ENCODE measurements around the gene COLQ. TPM values are rescaled to one million over a fixed set of nuclear protein-coding genes. Genes with fewer than 3 reads are reported as not detected.

The COLQ gene
- total RNA-seq, 1 experiment from 2014 or later: 1.5 TPM

DNA sequence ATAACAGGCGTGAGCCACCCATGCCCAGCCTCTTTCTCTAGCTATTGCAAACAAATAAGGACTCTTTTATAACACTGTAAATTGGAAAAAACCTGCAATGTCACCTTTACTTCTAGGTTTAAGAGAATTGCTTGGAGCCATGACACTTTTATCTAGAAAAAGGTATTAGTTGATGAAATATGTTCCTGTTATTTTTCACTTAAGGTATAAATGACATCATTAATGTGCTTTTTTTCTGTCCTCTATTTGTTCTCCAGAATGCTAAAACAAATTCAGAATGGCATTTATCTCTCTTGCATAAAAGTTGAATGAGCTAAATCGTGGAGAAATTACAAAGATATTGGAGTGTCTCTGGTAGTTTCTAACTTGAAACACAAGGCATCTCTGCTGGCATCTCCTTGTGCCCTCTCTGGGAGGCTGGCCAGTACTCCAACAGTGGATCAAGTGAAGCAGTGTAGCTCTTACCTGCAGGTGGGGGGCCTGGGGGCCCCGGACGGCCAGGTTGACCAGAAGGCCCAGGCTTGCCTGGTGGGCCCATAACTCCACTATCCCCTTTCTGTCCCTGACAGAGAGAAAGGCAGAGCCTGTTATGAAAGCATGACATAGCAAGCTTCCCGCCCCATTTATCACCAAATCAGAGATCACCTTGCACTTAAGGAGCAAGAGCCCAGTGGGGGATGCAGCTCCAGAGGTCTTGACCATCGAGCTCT is 55.5 kb downstream of the COLQ start:
- Histone ChIP-seq H3K79me2 (ENCODE audit: low read length) (no peaks in the 10 kb centered on the region), H3K9ac (ENCODE audit: low read length) (no peak overlapping the region), H3K9me2 (replicated peaks; ENCODE audit: low read length) (peaks cover 3% of the 10 kb centered on the region; the same call in 1 of the 2 replicates), H3K27me3 (ENCODE audit: low read length) (no peaks in the 10 kb centered on the region), H3K4me2 (ENCODE audit: low read length) (no peak overlapping the region), H3K9me3 (ENCODE audit: low read length) (no peaks in the 10 kb centered on the region), H3K27ac (ENCODE audit: low read length) (no peak overlapping the region), H3K36me3 (ENCODE audit: low read depth, low read length) (no peaks in the 10 kb centered on the region), H3F3A (ENCODE audit: low read length, unreplicated experiment) (no peaks in the 10 kb centered on the region), H2AFZ (ENCODE audit: low read length) (no peak overlapping the region), H3K4me3 (ENCODE audit: low read length) (no peak overlapping the region), H4K20me1 (ENCODE audit: low read length) (no peaks in the 10 kb centered on the region), H3K4me1 (ENCODE audit: insufficient read depth, low read length) (no peaks in the 10 kb centered on the region)
- ChIA-PET CTCF (no interaction called here), POLR2A (ENCODE audit: unreplicated experiment) (no interaction called here)
- no peak for ATAC-seq
- no TSS peak for BruUV-seq (replicated peaks)
- intact Hi-C loops (cut with micrococcal nuclease): no loop called here
- TF ChIP-seq, protein P1, sequence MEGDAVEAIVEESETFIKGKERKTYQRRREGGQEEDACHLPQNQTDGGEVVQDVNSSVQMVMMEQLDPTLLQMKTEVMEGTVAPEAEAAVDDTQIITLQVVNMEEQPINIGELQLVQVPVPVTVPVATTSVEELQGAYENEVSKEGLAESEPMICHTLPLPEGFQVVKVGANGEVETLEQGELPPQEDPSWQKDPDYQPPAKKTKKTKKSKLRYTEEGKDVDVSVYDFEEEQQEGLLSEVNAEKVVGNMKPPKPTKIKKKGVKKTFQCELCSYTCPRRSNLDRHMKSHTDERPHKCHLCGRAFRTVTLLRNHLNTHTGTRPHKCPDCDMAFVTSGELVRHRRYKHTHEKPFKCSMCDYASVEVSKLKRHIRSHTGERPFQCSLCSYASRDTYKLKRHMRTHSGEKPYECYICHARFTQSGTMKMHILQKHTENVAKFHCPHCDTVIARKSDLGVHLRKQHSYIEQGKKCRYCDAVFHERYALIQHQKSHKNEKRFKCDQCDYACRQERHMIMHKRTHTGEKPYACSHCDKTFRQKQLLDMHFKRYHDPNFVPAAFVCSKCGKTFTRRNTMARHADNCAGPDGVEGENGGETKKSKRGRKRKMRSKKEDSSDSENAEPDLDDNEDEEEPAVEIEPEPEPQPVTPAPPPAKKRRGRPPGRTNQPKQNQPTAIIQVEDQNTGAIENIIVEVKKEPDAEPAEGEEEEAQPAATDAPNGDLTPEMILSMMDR (conservative IDR thresholded peaks at IDR 0.05; ENCODE audit: low read depth, low read length): no peak
- no peak for TF ChIP-seq EZH2 (IDR thresholded peaks at IDR 0.05; ENCODE audit: low read length, unreplicated experiment)
- TF ChIP-seq EZH2phosphoT487 (IDR thresholded peaks at IDR 0.05; ENCODE audit: borderline replicate concordance, low read length): no peak
- DNase-seq: no peak

DNA sequence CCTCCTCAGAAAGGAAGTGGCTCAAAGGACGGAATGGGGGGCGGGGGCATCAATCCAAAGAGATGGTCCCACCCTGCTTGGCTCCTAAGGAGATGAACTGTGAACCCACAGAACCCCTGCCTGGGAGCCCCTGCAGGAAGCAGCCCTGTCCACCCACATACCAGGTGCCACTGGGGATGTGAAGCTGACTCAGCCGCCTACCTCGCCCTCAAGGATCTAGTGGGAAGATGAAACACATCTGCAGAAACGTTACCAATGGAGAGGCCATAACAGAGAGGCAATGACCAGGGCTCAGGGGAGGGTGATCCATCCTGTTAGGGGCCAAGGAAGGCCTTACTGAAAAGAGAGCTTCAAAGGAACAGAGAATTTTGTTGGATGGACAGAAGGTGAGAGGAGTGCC is 59.1 kb downstream of the COLQ start:
- H2AFZ ChIP-seq (ENCODE audit: low read length): no peak overlapping the region
- H3K4me2 ChIP-seq (ENCODE audit: low read length): no peak overlapping the region
- intact Hi-C loops (cut with micrococcal nuclease): no loop called here
- H3K9me2 ChIP-seq (replicated peaks; ENCODE audit: low read length): peaks cover 3% of the 10 kb centered on the region; the same call in 1 of the 2 replicates
- BruUV-seq (replicated peaks): no TSS peak
- TF ChIP-seq EZH2phosphoT487 (IDR thresholded peaks at IDR 0.05; ENCODE audit: borderline replicate concordance, low read length): no peak
- no peaks in the 10 kb centered on the region for H3K79me2 ChIP-seq (ENCODE audit: low read length)
- no peaks in the 10 kb centered on the region for H3K36me3 ChIP-seq (ENCODE audit: low read depth, low read length)
- no peak overlapping the region for H3K4me3 ChIP-seq (ENCODE audit: low read length)
- H3F3A ChIP-seq (ENCODE audit: low read length, unreplicated experiment): no peaks in the 10 kb centered on the region
- no peak overlapping the region for H3K9ac ChIP-seq (ENCODE audit: low read length)
- H3K27me3 ChIP-seq (ENCODE audit: low read length): no peaks in the 10 kb centered on the region
- ChIA-PET CTCF (no interaction called here), POLR2A (ENCODE audit: unreplicated experiment) (no interaction called here)
- DNase-seq (no peak), ATAC-seq (no peak)
- no peaks in the 10 kb centered on the region for H3K4me1 ChIP-seq (ENCODE audit: insufficient read depth, low read length)
- no peak overlapping the region for H3K27ac ChIP-seq (ENCODE audit: low read length)
- no peaks in the 10 kb centered on the region for H4K20me1 ChIP-seq (ENCODE audit: low read length)
- H3K9me3 ChIP-seq (ENCODE audit: low read length): no peaks in the 10 kb centered on the region

- POLR2A ChIA-PET (ENCODE audit: unreplicated experiment): no interaction called here
- ATAC-seq: no peak
- BruUV-seq (replicated peaks): no TSS peak
Measured at GRCh38 chr3:15460891-15461531, 60.5 kb downstream of the COLQ start.

More at GRCh38 chr3:15460891-15461531, 60.5 kb downstream of the COLQ start:
- Histone ChIP-seq H3K4me3 (ENCODE audit: low read length) (no peak overlapping the region), H3K4me1 (ENCODE audit: insufficient read depth, low read length) (no peaks in the 10 kb centered on the region), H3K27me3 (ENCODE audit: low read length) (no peaks in the 10 kb centered on the region), H3K9ac (ENCODE audit: low read length) (no peak overlapping the region), H3K9me2 (replicated peaks; ENCODE audit: low read length) (no peaks in the 10 kb centered on the region), H3K4me2 (ENCODE audit: low read length) (no peak overlapping the region), H4K20me1 (ENCODE audit: low read length) (no peaks in the 10 kb centered on the region), H3K9me3 (ENCODE audit: low read length) (no peaks in the 10 kb centered on the region), H3K79me2 (ENCODE audit: low read length) (no peaks in the 10 kb centered on the region), H2AFZ (ENCODE audit: low read length) (no peak overlapping the region), H3F3A (ENCODE audit: low read length, unreplicated experiment) (no peaks in the 10 kb centered on the region), H3K27ac (ENCODE audit: low read length) (no peak overlapping the region), H3K36me3 (ENCODE audit: low read depth, low read length) (no peaks in the 10 kb centered on the region)
- CTCF ChIA-PET: interaction anchor here (0.5 kb wide), 1 partner anchor 11 kb away, joined by 3 read pairs; no protein-coding TSS in a partner anchor
- no peak for DNase-seq
- TF ChIP-seq EZH2 (IDR thresholded peaks at IDR 0.05; ENCODE audit: low read length, unreplicated experiment) (no peak), EZH2phosphoT487 (IDR thresholded peaks at IDR 0.05; ENCODE audit: borderline replicate concordance, low read length) (no peak)
- TF ChIP-seq, protein P1 (conservative IDR thresholded peaks at IDR 0.05; ENCODE audit: low read depth, low read length): no peak
- intact Hi-C loops (cut with micrococcal nuclease): no loop called here
